ENCODE measurements around the gene GLP2R. TPM values are rescaled to one million over a fixed set of nuclear protein-coding genes. Genes with fewer than 3 reads are reported as not detected.

GLP2R gene
- total RNA-seq, 6 experiments from 2014 or later = not detected

- no peak overlapping the region for H3K27ac Mint-ChIP-seq
- H3K9me3 Mint-ChIP-seq = peaks cover 6% of the 10 kb centered on the region
- no peak for TF ChIP-seq CTCF (IDR thresholded peaks at IDR 0.05)
- no peak for DNase-seq
- H3K4me3 Mint-ChIP-seq = no peak overlapping the region
- peaks cover 13% of the 10 kb centered on the region for H3K27me3 Mint-ChIP-seq (ENCODE audit: insufficient read depth)
- no peaks in the 10 kb centered on the region for H3K4me1 Mint-ChIP-seq (ENCODE audit: low read depth)
- no peaks in the 10 kb centered on the region for H3K36me3 Mint-ChIP-seq (ENCODE audit: low read depth)
Observed at GRCh38 chr17:9854255-9854654, 28.5 kb downstream of the GLP2R start.

- no peaks in the 10 kb centered on the region for H3K36me3 Mint-ChIP-seq (ENCODE audit: low read depth)
- no peak for DNase-seq
- H3K4me1 Mint-ChIP-seq (ENCODE audit: low read depth) = no peaks in the 10 kb centered on the region
- no peak for TF ChIP-seq CTCF (IDR thresholded peaks at IDR 0.05)
- peaks cover 14% of the 10 kb centered on the region for H3K27me3 Mint-ChIP-seq (ENCODE audit: insufficient read depth)
- H3K27ac Mint-ChIP-seq = no peak overlapping the region
- no peak overlapping the region for H3K4me3 Mint-ChIP-seq
- H3K9me3 Mint-ChIP-seq = peaks cover 9% of the 10 kb centered on the region
Observed at GRCh38 chr17:9855036-9855435, 29.3 kb downstream of the GLP2R start.

- H3K27ac Mint-ChIP-seq = no peak overlapping the region
- no peak for TF ChIP-seq CTCF (IDR thresholded peaks at IDR 0.05)
- no peaks in the 10 kb centered on the region for H3K4me1 Mint-ChIP-seq (ENCODE audit: low read depth)
- H3K9me3 Mint-ChIP-seq = peaks cover 26% of the 10 kb centered on the region
- H3K36me3 Mint-ChIP-seq (ENCODE audit: low read depth) = no peaks in the 10 kb centered on the region; the same call in 1 of the 2 replicates
- DNase-seq = no peak
- H3K4me3 Mint-ChIP-seq = no peak overlapping the region
- peaks cover 19% of the 10 kb centered on the region for H3K27me3 Mint-ChIP-seq (ENCODE audit: insufficient read depth)
Observed at GRCh38 chr17:9859781-9860180, 34.1 kb downstream of the GLP2R start.

- peaks cover 6% of the 10 kb centered on the region; the same call in 1 of the 2 replicates for H3K36me3 Mint-ChIP-seq (ENCODE audit: low read depth)
- H3K27me3 Mint-ChIP-seq (ENCODE audit: insufficient read depth) = peaks cover 16% of the 10 kb centered on the region
- H3K9me3 Mint-ChIP-seq = peaks cover 31% of the 10 kb centered on the region
- no peak overlapping the region for H3K27ac Mint-ChIP-seq
- TF ChIP-seq CTCF (IDR thresholded peaks at IDR 0.05) = no peak
- no peak for DNase-seq
- no peaks in the 10 kb centered on the region for H3K4me1 Mint-ChIP-seq (ENCODE audit: low read depth)
- no peak overlapping the region for H3K4me3 Mint-ChIP-seq
Observed at GRCh38 chr17:9860851-9861250, 35.1 kb downstream of the GLP2R start.

GRCh38 chr17:9862220-9862619 lies 36.5 kb downstream of the GLP2R start:
- peaks cover 39% of the 10 kb centered on the region for H3K9me3 Mint-ChIP-seq
- no peak for TF ChIP-seq CTCF (IDR thresholded peaks at IDR 0.05)
- no peaks in the 10 kb centered on the region for H3K4me1 Mint-ChIP-seq (ENCODE audit: low read depth)
- H3K4me3 Mint-ChIP-seq = no peak overlapping the region
- DNase-seq = no peak
- peaks cover 13% of the 10 kb centered on the region for H3K27me3 Mint-ChIP-seq (ENCODE audit: insufficient read depth)
- H3K27ac Mint-ChIP-seq = no peak overlapping the region
- H3K36me3 Mint-ChIP-seq (ENCODE audit: low read depth) = peaks cover 6% of the 10 kb centered on the region; the same call in 1 of the 2 replicates

GRCh38 chr17:9862949-9863348 lies 37.2 kb downstream of the GLP2R start:
- H3K4me1 Mint-ChIP-seq (ENCODE audit: low read depth) = no peaks in the 10 kb centered on the region
- DNase-seq = no peak
- H3K36me3 Mint-ChIP-seq (ENCODE audit: low read depth) = peaks cover 6% of the 10 kb centered on the region; the same call in 1 of the 2 replicates
- H3K27me3 Mint-ChIP-seq (ENCODE audit: insufficient read depth) = peaks cover 13% of the 10 kb centered on the region
- TF ChIP-seq CTCF (IDR thresholded peaks at IDR 0.05) = no peak
- no peak overlapping the region for H3K27ac Mint-ChIP-seq
- H3K9me3 Mint-ChIP-seq = peaks cover 45% of the 10 kb centered on the region
- no peak overlapping the region for H3K4me3 Mint-ChIP-seq
